HepG2 (cell line): ENCODE data around the gene C1RL. TPM values are rescaled to one million over a fixed set of nuclear protein-coding genes. Genes with fewer than 3 reads are reported as not detected.
A peak's percentile ranks its signal among the peaks of the same experiment; 100 is the strongest.

Experiments
- ARHGAP35 ChIP-seq: sonication (generic); formaldehyde crosslinking; IDR thresholded peaks from 2 replicates; pipeline ENCODE4 v1.9.0; 2022; ENCODE audit warnings: mild to moderate bottlenecking, inconsistent platforms, moderate library complexity, missing genetic modification reagents, borderline replicate concordance
- ARID3A ChIP-seq: IDR thresholded peaks from 2 replicates; pipeline ENCODE4 v1.6.1; 2012; ENCODE audit warnings: low read depth, low read length, improper control_type of control experiment
- CENPX ChIP-seq: sonication (generic); formaldehyde crosslinking; IDR thresholded peaks from 2 replicates; pipeline ENCODE4 v1.9.0; 2021; ENCODE audit warnings: mild to moderate bottlenecking, missing genetic modification reagents, moderate library complexity
- CSRNP2 ChIP-seq: sonication (generic); formaldehyde crosslinking; conservative IDR thresholded peaks from 2 replicates; pipeline ENCODE4 v1.8.0; 2022; ENCODE audit warnings: low read depth, missing genetic modification reagents
- DMAP1 ChIP-seq: IDR thresholded peaks from 2 replicates; pipeline ENCODE4 v1.6.1; 2016
- NFYC ChIP-seq: IDR thresholded peaks from 2 replicates; pipeline ENCODE4 v1.6.1; 2016; ENCODE audit warnings: missing genetic modification reagents, missing compliant biosample characterization
- NR0B2 ChIP-seq: sonication (generic); formaldehyde crosslinking; IDR thresholded peaks from 2 replicates; pipeline ENCODE4 v1.4.0; 2020; ENCODE audit warnings: mild to moderate bottlenecking, missing genetic modification reagents
- PAXIP1 ChIP-seq: sonication (generic); formaldehyde crosslinking; conservative IDR thresholded peaks from 2 replicates; pipeline ENCODE4 v1.4.0; 2020; ENCODE audit warnings: mild to moderate bottlenecking, missing genetic modification reagents, moderate library complexity
- RBAK ChIP-seq: sonication (generic); formaldehyde crosslinking; IDR thresholded peaks from 2 replicates; pipeline ENCODE4 v1.5.1; 2020; ENCODE audit warnings: mild to moderate bottlenecking, missing genetic modification reagents
- SOX13 ChIP-seq, 3 experiments: fragments of 450-650 bp in 1 of 3; sonication (generic) in 1 of 3; formaldehyde crosslinking in 1 of 3; IDR thresholded peaks in 2 of 3; conservative IDR thresholded peaks in 1 of 3; 2 replicates each; pipeline versions ENCODE4 v1.5.0 to v1.6.1; 2016 to 2020; ENCODE audit warnings: antibody characterized with exemption in 1 of 3, mild to moderate bottlenecking in 1 of 3, missing compliant biosample characterization in 1 of 3, missing genetic modification reagents in 1 of 3, moderate library complexity in 1 of 3
- ZFAT ChIP-seq: sonication (generic); formaldehyde crosslinking; conservative IDR thresholded peaks from 2 replicates; pipeline ENCODE4 v1.8.1; 2023; ENCODE audit warnings: missing genetic modification reagents, inconsistent platforms
- ZFP36L2 ChIP-seq: sonication (generic); formaldehyde crosslinking; IDR thresholded peaks from 2 replicates; pipeline ENCODE4 v1.4.0; 2020; ENCODE audit warnings: missing genetic modification reagents
- ZMYM2 ChIP-seq: sonication (generic); formaldehyde crosslinking; IDR thresholded peaks from 2 replicates; pipeline ENCODE4 v1.8.0; 2022; ENCODE audit warnings: mild to moderate bottlenecking, missing genetic modification reagents
- ZNF160 ChIP-seq: sonication (generic); formaldehyde crosslinking; IDR thresholded peaks from 2 replicates; pipeline ENCODE4 v1.8.0; 2022; ENCODE audit warnings: mild to moderate bottlenecking, inconsistent platforms, missing genetic modification reagents
- ZNF207 ChIP-seq: fragments of 450-650 bp; IDR thresholded peaks from 2 replicates; pipeline ENCODE4 v1.6.1; 2016; ENCODE audit warnings: antibody characterized with exemption, borderline replicate concordance
- ZNF512B ChIP-seq: sonication (generic); formaldehyde crosslinking; IDR thresholded peaks from 2 replicates; pipeline ENCODE4 v1.5.1; 2020; ENCODE audit warnings: missing genetic modification reagents, mild to moderate bottlenecking, borderline replicate concordance
- ZNF569 ChIP-seq: sonication (generic); formaldehyde crosslinking; IDR thresholded peaks from 2 replicates; pipeline ENCODE4 v1.5.0; 2020; ENCODE audit warnings: mild to moderate bottlenecking, missing genetic modification reagents, moderate library complexity, borderline replicate concordance
- polyA plus RNA-seq, 8 experiments: library from polyadenylated mRNA; depleted of rRNA in 3 of 8; stranded (reverse) in 7 of 8; unstranded in 1 of 8; fragments of >200 nt; fragmentation: Illumina TruSeq in 4 of 8; extraction: Trizol in 4 of 8; gene quantifications; 2 replicates each; pipeline versions ENCODE4 v1.2.1 to v1.2.3, GENCODE V29; 2011 to 2016; ENCODE audit warnings: low read depth in 4 of 8, missing spikeins in 1 of 8, mixed read lengths in 1 of 8; ENCODE audit not compliant: insufficient read depth in 1 of 8
- total RNA-seq, 5 experiments: library from RNA; depleted of rRNA; stranded (reverse); fragments of >200 nt; fragmentation: Illumina TruSeq; extraction: Trizol; gene quantifications; 2 replicates each; pipeline ENCODE4 v1.2.3, GENCODE V29; 2016; ENCODE audit warnings: low read depth in 1 of 5

The C1RL gene
- total and polyA plus RNA-seq, 2 of the 13 experiments (the other 11 are each of a cell fraction or from before 2014, with no cell fraction given) = 28.9 to 53.1 TPM

GRCh38 chr12:7060353-7060954 lies 48.6 kb downstream of the C1RL start, which contains the start of gene C1S (continued):
- TF ChIP-seq ZNF512B (CRISPR knock-in tag) (no peak), ZNF569 (CRISPR knock-in tag) (no peak), RBAK (CRISPR knock-in tag) (no peak), ZMYM2 (CRISPR knock-in tag) (no peak), CSRNP2 (CRISPR knock-in tag) (no peak), ZFAT (CRISPR knock-in tag) (no peak), ZFP36L2 (CRISPR knock-in tag) (no peak), PAXIP1 (CRISPR knock-in tag) (no peak), DMAP1 (CRISPR knock-in tag) (0 out of 2 replicates have a peak, but pooled peaks have one; percentile 5), NFYC (no peak), ZNF207 (no peak), ARHGAP35 (CRISPR knock-in tag) (no peak), CENPX (no peak), SOX13 (IDR thresholded peaks at IDR 0.05) (no peak), SOX13 (CRISPR knock-in tag; conservative IDR thresholded peaks at IDR 0.05 in 1 of 2, IDR thresholded peaks at IDR 0.05 in 1 of 2) (no peak), ZNF160 (no peak), NR0B2 (no peak), ARID3A (no peak)
